Mammary epithelial cell (primary cell): ENCODE results near the gene EIF3F.

ENCODE experiments used
- EZH2 ChIP-seq: IDR thresholded peaks from 2 replicates; pipeline ENCODE4 v1.6.1; 2012; ENCODE audit warnings: low read length, inconsistent platforms, borderline replicate concordance
- TF ChIP-seq, protein P1 (sequence below), 2 donors: IDR thresholded peaks in 1 of 2; conservative IDR thresholded peaks in 1 of 2; 2 replicates each; pipeline ENCODE4 v1.5.1; 2011 to 2012; ENCODE audit warnings: inconsistent platforms in 2 of 2, low read length in 2 of 2, mild to moderate bottlenecking in 2 of 2, control low read depth in 1 of 2, low read depth in 1 of 2; ENCODE audit not compliant: insufficient read depth in 1 of 2; ENCODE audit errors: extremely low read depth in 1 of 2

- TF ChIP-seq, protein P1, sequence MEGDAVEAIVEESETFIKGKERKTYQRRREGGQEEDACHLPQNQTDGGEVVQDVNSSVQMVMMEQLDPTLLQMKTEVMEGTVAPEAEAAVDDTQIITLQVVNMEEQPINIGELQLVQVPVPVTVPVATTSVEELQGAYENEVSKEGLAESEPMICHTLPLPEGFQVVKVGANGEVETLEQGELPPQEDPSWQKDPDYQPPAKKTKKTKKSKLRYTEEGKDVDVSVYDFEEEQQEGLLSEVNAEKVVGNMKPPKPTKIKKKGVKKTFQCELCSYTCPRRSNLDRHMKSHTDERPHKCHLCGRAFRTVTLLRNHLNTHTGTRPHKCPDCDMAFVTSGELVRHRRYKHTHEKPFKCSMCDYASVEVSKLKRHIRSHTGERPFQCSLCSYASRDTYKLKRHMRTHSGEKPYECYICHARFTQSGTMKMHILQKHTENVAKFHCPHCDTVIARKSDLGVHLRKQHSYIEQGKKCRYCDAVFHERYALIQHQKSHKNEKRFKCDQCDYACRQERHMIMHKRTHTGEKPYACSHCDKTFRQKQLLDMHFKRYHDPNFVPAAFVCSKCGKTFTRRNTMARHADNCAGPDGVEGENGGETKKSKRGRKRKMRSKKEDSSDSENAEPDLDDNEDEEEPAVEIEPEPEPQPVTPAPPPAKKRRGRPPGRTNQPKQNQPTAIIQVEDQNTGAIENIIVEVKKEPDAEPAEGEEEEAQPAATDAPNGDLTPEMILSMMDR (conservative IDR thresholded peaks at IDR 0.05 in 1 of 2, IDR thresholded peaks at IDR 0.05 in 1 of 2; ENCODE audit: extremely low read depth in 1 of 2, insufficient read depth in 1 of 2, low read depth in 1 of 2, low read length in 2 of 2): no peak
- TF ChIP-seq EZH2: no peak
Measured at GRCh38 chr11:8021920-8022319, 34.8 kb downstream of the EIF3F start.
